ENCODE data around the gene PRDM16. TPM values are rescaled to one million over a fixed set of nuclear protein-coding genes. Genes with fewer than 3 reads are reported as not detected.

Gene PRDM16
- total RNA-seq, 4 donors from 2014 or later, result 0.08 to 0.19 (median 0.12) TPM

DNA sequence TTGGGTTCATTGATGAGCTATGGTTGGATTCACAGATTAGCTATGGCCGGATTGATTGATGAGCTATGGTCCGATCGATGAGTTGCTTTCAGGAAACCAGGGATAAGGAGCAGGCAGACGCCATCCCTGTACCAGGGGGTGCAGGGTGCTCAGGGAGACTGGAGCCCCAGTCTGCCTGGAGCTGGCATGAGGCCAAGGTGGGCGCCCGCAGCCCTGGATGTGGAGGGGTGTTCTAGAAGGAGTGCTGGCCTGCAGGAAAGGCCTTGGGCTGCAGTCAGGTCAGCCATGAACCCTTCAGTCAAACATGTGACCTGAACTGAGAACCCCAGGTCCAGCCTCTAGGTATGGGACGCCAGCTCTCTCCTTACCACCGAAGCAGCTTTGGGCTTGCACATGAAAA, 212.7 kb downstream of the PRDM16 start:
- 85% methylated on average over 4 to 6 of the region's 8 CpGs for WGBS, 2 donors

DNA sequence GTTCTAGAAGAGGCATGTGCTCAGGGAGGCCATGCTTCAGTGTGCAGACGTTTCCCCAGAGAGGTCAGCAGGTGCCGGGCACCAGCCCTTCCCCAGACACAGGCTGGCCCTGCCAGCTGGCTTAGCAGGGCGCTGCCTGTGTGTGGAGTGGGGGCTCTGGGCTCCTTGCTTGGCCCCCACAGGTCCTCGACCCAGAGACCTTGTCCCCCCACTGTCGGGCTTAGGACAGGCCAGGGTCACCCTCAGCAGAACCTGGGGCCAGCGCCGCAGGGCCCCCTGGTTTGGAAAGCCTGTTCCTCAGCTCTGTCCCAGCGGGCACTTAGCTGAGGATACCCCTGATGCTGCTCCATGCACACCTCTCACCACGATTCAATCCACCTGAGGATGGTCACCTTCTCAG, 213.2 kb downstream of the PRDM16 start:
- Histone ChIP-seq H3K9me3 (no peaks in the 10 kb centered on the region), H3K4me1 (no peaks in the 10 kb centered on the region), H3K36me3 (no peaks in the 10 kb centered on the region), H3K27me3 (peaks cover 0 to 74% (median 0%) of the 10 kb centered on the region in 4 donors), H3K4me3 (no peak overlapping the region), H3K27ac (no peak overlapping the region)
- TF ChIP-seq CTCF (IDR thresholded peaks at IDR 0.05), result no peak
- no peak for TF ChIP-seq POLR2A (IDR thresholded peaks at IDR 0.05)
- intact Hi-C loops (cut with DNase I), result no loop called here
- no peak for DNase-seq
- WGBS, 2 donors, result no CpG with 5 or more reads among the region's 9 CpGs

More for the DNA sequence above, 212.7 kb downstream of the PRDM16 start:
- Histone ChIP-seq H3K4me1 (no peaks in the 10 kb centered on the region), H3K36me3 (no peaks in the 10 kb centered on the region), H3K4me3 (no peak overlapping the region), H3K9me3 (no peaks in the 10 kb centered on the region), H3K27me3 (peaks cover 0 to 78% (median 0%) of the 10 kb centered on the region in 4 donors), H3K27ac (no peak overlapping the region)
- intact Hi-C loops (cut with DNase I), result no loop called here
- no peak for DNase-seq
- TF ChIP-seq CTCF (IDR thresholded peaks at IDR 0.05), result no peak
- no peak for TF ChIP-seq POLR2A (IDR thresholded peaks at IDR 0.05)

GRCh38 chr1:3282656-3283430, 213.8 kb downstream of the PRDM16 start:
- Histone ChIP-seq H3K4me1 (no peaks in the 10 kb centered on the region), H3K36me3 (no peaks in the 10 kb centered on the region), H3K9me3 (no peaks in the 10 kb centered on the region), H3K27ac (no peak overlapping the region), H3K4me3 (no peak overlapping the region), H3K27me3 (peaks cover 0 to 75% (median 0%) of the 10 kb centered on the region in 4 donors)
- intact Hi-C loops (cut with DNase I), result no loop called here
- WGBS, 2 donors, result 63 to 68% methylated on average over 10 to 12 of the region's 24 CpGs
- DNase-seq, result no peak
- TF ChIP-seq CTCF (IDR thresholded peaks at IDR 0.05) (no peak), POLR2A (IDR thresholded peaks at IDR 0.05) (no peak)

GRCh38 chr1:3283849-3284248, 214.8 kb downstream of the PRDM16 start:
- intact Hi-C loops (cut with DNase I), result no loop called here
- WGBS, 2 donors, result 43% methylated on average over 1 of the region's 22 CpGs; no CpG with 5 or more reads in 1 of the 2 donors

More at GRCh38 chr1:3283849-3284248, 214.8 kb downstream of the PRDM16 start:
- Histone ChIP-seq H3K36me3 (no peaks in the 10 kb centered on the region), H3K9me3 (no peaks in the 10 kb centered on the region), H3K4me1 (no peaks in the 10 kb centered on the region), H3K27me3 (peaks cover 0 to 77% (median 0%) of the 10 kb centered on the region in 4 donors), H3K27ac (no peak overlapping the region), H3K4me3 (no peak overlapping the region)
- no peak for DNase-seq
- no peak for TF ChIP-seq POLR2A (IDR thresholded peaks at IDR 0.05)
- peak in 5 of 6 experiments; percentile 19 to 45 (median 40) for TF ChIP-seq CTCF (IDR thresholded peaks at IDR 0.05)
